GM12801 (cell line): ENCODE measurements around the gene NSRP1.

Experiments
- TF ChIP-seq, protein P1 (sequence below): IDR thresholded peaks from one replicate; pipeline ENCODE4 v1.5.1; 2011; ENCODE audit warnings: control low read depth; ENCODE audit not compliant: insufficient read length; ENCODE audit errors: extremely low read depth

NSRP1 gene

DNA sequence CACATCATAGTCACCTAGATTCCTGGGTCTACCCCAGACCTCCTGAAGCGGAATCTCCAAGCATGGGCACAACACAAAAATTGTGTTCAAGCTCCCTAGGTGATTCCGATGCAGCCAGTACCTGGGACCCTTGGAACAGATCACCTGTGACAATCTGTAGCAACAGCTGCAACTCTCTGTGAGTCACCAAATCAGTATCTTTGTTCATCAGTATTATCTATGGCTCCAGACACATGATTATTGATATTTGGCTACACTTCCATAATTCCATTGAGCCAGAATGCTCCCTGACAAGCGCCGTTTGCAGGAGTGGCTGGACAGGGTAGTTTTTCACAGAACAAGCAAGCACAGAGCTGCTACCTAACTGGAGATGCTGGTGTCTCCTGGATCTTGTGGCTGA is 102.7 kb downstream of the NSRP1 start:
- TF ChIP-seq, protein P1, sequence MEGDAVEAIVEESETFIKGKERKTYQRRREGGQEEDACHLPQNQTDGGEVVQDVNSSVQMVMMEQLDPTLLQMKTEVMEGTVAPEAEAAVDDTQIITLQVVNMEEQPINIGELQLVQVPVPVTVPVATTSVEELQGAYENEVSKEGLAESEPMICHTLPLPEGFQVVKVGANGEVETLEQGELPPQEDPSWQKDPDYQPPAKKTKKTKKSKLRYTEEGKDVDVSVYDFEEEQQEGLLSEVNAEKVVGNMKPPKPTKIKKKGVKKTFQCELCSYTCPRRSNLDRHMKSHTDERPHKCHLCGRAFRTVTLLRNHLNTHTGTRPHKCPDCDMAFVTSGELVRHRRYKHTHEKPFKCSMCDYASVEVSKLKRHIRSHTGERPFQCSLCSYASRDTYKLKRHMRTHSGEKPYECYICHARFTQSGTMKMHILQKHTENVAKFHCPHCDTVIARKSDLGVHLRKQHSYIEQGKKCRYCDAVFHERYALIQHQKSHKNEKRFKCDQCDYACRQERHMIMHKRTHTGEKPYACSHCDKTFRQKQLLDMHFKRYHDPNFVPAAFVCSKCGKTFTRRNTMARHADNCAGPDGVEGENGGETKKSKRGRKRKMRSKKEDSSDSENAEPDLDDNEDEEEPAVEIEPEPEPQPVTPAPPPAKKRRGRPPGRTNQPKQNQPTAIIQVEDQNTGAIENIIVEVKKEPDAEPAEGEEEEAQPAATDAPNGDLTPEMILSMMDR = no peak

- TF ChIP-seq, protein P1 = no peak
Measured at GRCh38 chr17:30219833-30220232, 103.2 kb downstream of the NSRP1 start.

GRCh38 chr17:30220414-30220813 is 103.8 kb downstream of the NSRP1 start:
- TF ChIP-seq, protein P1 = no peak

GRCh38 chr17:30221346-30221745 is 104.7 kb downstream of the NSRP1 start:
- TF ChIP-seq, protein P1 = no peak

DNA sequence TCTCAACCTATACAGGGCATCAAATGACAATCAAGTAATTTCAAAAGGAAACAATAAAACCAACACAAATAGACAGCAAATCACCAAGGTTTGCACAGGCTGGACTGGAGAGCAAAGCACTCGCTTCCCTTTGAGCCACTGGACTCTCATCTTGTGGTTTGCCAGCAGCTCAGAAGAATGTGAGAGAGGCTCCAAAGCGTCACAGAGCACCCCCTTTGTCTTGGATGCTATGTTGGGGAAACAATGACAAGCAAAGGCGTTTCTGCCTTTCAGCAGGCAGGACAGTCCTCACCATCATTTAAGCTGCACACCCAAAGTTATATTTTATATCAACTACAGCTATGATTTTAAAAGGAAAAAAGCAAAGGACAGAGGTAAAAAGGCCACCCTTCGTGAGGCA is 105.6 kb downstream of the NSRP1 start:
- TF ChIP-seq, protein P1 = no peak

GRCh38 chr17:30222721-30223175 is 106.1 kb downstream of the NSRP1 start:
- TF ChIP-seq, protein P1 = no peak

DNA sequence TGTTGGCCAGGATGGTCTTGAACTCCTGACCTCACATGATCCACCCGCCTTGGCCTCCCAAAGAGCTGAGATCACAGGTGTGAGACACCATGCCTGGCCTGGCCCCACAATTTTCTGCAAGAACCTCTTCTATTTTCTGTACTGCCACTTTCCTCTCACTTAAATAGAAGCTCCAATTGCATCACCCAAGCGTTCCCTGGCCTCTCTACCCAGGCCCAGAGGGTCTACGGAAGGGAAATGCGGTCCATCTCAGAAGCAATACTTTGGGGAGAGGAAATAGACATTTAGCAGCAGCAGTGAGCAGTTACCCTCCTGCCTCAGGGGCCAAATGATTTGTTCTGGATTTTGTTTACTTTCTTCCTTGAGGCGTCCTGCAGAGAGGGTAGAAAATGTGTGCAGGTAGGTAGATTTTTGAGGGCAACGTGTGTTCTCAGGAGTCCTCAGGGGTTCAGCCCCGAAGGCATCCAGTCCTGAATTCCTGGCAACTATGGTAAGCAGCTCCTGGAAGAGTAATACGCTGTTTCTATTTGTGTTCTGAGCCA is 107.9 kb downstream of the NSRP1 start:
- TF ChIP-seq, protein P1 = no peak

DNA sequence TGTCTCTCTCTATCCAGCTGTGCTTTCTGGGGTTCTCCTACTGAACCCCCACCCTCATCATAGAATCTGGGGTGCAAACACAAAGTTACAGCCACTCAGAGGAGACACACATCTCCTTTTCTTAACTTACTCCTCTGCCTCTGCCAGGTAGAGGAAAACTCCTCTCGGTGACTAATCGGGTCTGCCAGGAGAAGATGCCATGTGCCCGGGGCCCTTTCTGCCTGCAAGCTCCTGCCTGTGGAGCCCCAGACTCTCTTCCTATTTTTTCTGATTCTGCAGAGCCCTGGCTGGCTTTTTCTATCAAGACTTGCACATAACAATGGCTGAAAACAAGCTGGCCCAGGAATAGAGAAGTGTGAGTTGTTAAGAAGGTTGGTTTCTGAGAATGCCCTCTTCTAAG is 108.5 kb downstream of the NSRP1 start:
- TF ChIP-seq, protein P1 = no peak
